ENCODE results near the gene CNTN1. TPM values are rescaled to one million over a fixed set of nuclear protein-coding genes. Genes with fewer than 3 reads are reported as not detected.

The CNTN1 gene
- total and polyA plus RNA-seq, 10 donors = 0.50 to 12.3 (median 5.8) TPM

DNA sequence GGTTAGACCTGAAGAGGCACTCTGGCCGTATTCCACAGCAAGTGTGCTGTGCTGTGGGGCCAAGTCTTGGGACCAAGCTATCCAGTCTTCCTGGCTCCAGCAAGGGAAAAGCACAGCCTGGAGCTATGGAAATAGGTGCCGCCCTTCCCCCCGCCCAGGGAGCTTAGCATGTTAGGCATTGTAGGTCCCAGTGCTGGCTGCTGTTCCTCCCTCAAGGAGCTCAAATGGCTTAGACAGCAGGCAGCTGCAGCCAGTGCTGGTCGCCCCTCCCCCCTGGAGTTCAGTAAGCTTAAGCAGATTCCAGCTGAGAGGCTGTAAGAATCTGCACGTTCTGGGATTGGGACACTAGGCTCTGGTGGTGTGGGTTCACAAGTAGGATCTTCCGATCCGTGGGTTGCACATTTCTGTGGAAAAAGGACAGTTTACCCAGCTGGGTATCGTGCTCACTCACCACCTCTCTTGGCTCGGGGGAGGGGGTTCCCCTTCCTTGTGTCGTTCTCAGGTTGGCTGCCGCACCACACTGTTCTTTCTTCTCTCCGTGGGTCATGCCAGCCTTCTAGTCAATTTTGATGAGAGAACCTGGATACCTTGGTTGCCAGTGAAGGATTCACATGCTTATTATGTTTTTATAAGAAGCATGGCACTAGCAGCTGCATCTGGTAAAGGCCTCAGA is 127.3 kb downstream of the CNTN1 start:
- no peak for TF ChIP-seq POLR2A (IDR thresholded peaks at IDR 0.05)
- no peak for TF ChIP-seq POLR2AphosphoS5 (IDR thresholded peaks at IDR 0.05)
- TF ChIP-seq, protein P1, sequence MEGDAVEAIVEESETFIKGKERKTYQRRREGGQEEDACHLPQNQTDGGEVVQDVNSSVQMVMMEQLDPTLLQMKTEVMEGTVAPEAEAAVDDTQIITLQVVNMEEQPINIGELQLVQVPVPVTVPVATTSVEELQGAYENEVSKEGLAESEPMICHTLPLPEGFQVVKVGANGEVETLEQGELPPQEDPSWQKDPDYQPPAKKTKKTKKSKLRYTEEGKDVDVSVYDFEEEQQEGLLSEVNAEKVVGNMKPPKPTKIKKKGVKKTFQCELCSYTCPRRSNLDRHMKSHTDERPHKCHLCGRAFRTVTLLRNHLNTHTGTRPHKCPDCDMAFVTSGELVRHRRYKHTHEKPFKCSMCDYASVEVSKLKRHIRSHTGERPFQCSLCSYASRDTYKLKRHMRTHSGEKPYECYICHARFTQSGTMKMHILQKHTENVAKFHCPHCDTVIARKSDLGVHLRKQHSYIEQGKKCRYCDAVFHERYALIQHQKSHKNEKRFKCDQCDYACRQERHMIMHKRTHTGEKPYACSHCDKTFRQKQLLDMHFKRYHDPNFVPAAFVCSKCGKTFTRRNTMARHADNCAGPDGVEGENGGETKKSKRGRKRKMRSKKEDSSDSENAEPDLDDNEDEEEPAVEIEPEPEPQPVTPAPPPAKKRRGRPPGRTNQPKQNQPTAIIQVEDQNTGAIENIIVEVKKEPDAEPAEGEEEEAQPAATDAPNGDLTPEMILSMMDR (IDR thresholded peaks at IDR 0.05 in 8 of 11, conservative IDR thresholded peaks at IDR 0.05 in 3 of 11) = no peak
- Histone ChIP-seq H3K4me3 (no peak overlapping the region), H3K9me3 (peaks cover 0 to 18% (median 3%) of the 10 kb centered on the region in 8 donors), H3K36me3 (no peaks in the 10 kb centered on the region), H3K4me1 (peaks cover 0 to 5% (median 0%) of the 10 kb centered on the region in 6 donors), H3K27me3 (replicated peaks in 1 of 7) (no peaks in the 10 kb centered on the region), H3K27ac (no peak overlapping the region)
- 53 to 71% (median 71%) methylated on average over 11 to 12 of the region's 12 CpGs for WGBS, 5 donors
- intact Hi-C loops (cut with DNase I; ENCODE audit: low total_unique reads) = no loop called here
- DNase-seq = peak; percentile 55

DNA sequence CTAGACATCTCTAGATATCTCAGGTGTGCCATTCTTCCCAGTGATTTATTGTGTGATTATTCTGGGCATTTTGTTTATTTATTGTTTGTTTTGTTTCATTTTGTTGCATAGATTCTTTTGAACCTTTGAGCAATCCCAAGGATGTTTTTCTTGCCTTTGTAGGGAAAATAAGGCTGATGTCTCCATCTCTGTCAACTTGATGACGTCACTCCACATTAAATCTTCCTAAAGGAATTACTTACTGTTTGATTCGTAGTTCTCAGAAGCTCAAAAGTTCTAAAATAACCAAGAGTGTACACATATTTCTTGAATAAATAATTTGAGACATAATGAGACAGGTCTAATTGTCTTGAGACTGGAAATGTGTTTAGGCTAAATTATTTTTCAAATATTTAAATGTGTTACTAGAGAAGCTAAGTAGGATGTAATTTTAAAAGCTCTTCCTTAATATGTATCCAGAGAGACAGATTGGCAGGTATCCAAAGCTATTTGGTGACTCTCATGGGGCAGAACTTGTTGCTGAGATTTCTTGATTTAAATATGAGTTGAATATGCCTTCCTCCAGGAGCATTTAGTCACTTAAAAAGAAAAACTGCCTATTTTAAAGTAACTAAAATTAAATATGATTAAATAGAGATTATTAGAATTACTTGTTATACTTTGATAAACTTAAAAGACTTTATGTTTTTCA is 128.7 kb downstream of the CNTN1 start:
- H3K36me3 ChIP-seq = no peaks in the 10 kb centered on the region
- H3K9me3 ChIP-seq = peaks cover 0 to 18% (median 3%) of the 10 kb centered on the region in 8 donors
- peaks cover 0 to 5% (median 0%) of the 10 kb centered on the region in 6 donors for H3K4me1 ChIP-seq
- 13 to 75% (median 43%) methylated on average over 2 of the region's 2 CpGs for WGBS, 5 donors
- TF ChIP-seq, protein P1 (IDR thresholded peaks at IDR 0.05 in 8 of 11, conservative IDR thresholded peaks at IDR 0.05 in 3 of 11) = no peak
- TF ChIP-seq POLR2A (IDR thresholded peaks at IDR 0.05) (no peak), POLR2AphosphoS5 (IDR thresholded peaks at IDR 0.05) (no peak)
- intact Hi-C loops (cut with DNase I; ENCODE audit: low total_unique reads) = no loop called here
- no peak overlapping the region for H3K27ac ChIP-seq
- no peaks in the 10 kb centered on the region for H3K27me3 ChIP-seq (replicated peaks in 1 of 7)
- DNase-seq = no peak
- no peak overlapping the region for H3K4me3 ChIP-seq

DNA sequence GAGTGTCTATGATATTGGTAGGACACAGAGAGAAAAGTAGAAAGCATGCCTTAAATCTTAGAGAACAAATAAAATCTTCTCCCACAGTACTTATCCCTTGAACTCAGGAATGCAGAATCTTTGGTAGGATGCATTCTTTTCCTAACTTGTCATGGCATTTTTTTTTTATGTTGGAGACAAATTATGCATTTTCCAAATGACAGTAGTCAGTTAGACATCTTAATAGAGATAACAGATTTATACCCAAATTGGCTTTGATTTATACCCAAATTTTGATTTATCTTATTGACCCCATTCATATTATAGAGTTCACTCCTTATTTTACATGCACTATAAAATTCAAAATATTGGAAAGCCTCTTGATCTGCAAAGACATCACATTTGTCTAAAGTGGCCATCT is 132.9 kb downstream of the CNTN1 start:
- Histone ChIP-seq H3K36me3 (no peaks in the 10 kb centered on the region), H3K4me3 (no peak overlapping the region), H3K4me1 (no peaks in the 10 kb centered on the region), H3K27me3 (replicated peaks in 1 of 7) (no peaks in the 10 kb centered on the region), H3K27ac (no peak overlapping the region), H3K9me3 (peaks cover 0 to 6% (median 0%) of the 10 kb centered on the region in 8 donors)
- no peak for DNase-seq
- intact Hi-C loops (cut with DNase I; ENCODE audit: low total_unique reads) = no loop called here
- TF ChIP-seq POLR2AphosphoS5 (IDR thresholded peaks at IDR 0.05) = no peak
- TF ChIP-seq POLR2A (IDR thresholded peaks at IDR 0.05) = no peak
- TF ChIP-seq, protein P1 (IDR thresholded peaks at IDR 0.05 in 8 of 11, conservative IDR thresholded peaks at IDR 0.05 in 3 of 11) = no peak
